ENCODE measurements around the gene CFAP73. TPM values are rescaled to one million over a fixed set of nuclear protein-coding genes. Genes with fewer than 3 reads are reported as not detected.

CFAP73 gene
- total and polyA plus RNA-seq, 10 donors, result 0.64 to 0.71 (median 0.70) TPM; not detected in 7

- peaks cover 0 to 30% (median 20%) of the 10 kb centered on the region in 6 donors for H3K4me1 ChIP-seq
- intact Hi-C loops (cut with DNase I; ENCODE audit: low total_unique reads), result loop anchor here (5.0 kb wide), 1 partner anchor 123 kb away; no protein-coding TSS in a partner anchor
- H3K27ac ChIP-seq, result no peak overlapping the region
- H3K4me3 ChIP-seq, result no peak overlapping the region
- no peak for DNase-seq
- H3K9me3 ChIP-seq, result no peaks in the 10 kb centered on the region
- peaks cover 24 to 100% (median 98%) of the 10 kb centered on the region in 6 donors for H3K36me3 ChIP-seq
- 86 to 93% (median 90%) methylated on average over 5 of the region's 5 CpGs for WGBS, 5 donors
- TF ChIP-seq POLR2A (IDR thresholded peaks at IDR 0.05) (no peak), POLR2AphosphoS5 (IDR thresholded peaks at IDR 0.05) (no peak), CTCF (IDR thresholded peaks at IDR 0.05 in 8 of 11, conservative IDR thresholded peaks at IDR 0.05 in 3 of 11) (no peak)
- no peaks in the 10 kb centered on the region for H3K27me3 ChIP-seq (replicated peaks in 1 of 7)
Measured at GRCh38 chr12:113170457-113170856, 20.9 kb downstream of the CFAP73 start.

- Histone ChIP-seq H3K27me3 (replicated peaks in 1 of 7) (no peaks in the 10 kb centered on the region), H3K4me3 (no peak overlapping the region), H3K9me3 (no peaks in the 10 kb centered on the region), H3K36me3 (peaks cover 22 to 100% (median 96%) of the 10 kb centered on the region in 6 donors), H3K4me1 (peaks cover 0 to 30% (median 20%) of the 10 kb centered on the region in 6 donors), H3K27ac (no peak overlapping the region)
- intact Hi-C loops (cut with DNase I; ENCODE audit: low total_unique reads), result loop anchor here (5.0 kb wide), 1 partner anchor 124 kb away; no protein-coding TSS in a partner anchor
- no peak for DNase-seq
- no peak for TF ChIP-seq POLR2A (IDR thresholded peaks at IDR 0.05)
- WGBS, 5 donors, result 51 to 81% (median 76%) methylated on average over 4 of the region's 4 CpGs
Measured at GRCh38 chr12:113170926-113171325, 21.4 kb downstream of the CFAP73 start.

GRCh38 chr12:113171543-113171942 is 22.0 kb downstream of the CFAP73 start:
- Histone ChIP-seq H3K4me1 (peaks cover 0 to 30% (median 20%) of the 10 kb centered on the region in 6 donors), H3K36me3 (peaks cover 22 to 100% (median 96%) of the 10 kb centered on the region in 6 donors), H3K27ac (no peak overlapping the region), H3K4me3 (no peak overlapping the region), H3K9me3 (no peaks in the 10 kb centered on the region), H3K27me3 (replicated peaks in 1 of 7) (no peaks in the 10 kb centered on the region)
- 77 to 93% (median 85%) methylated on average over 9 of the region's 9 CpGs for WGBS, 5 donors
- TF ChIP-seq POLR2A (IDR thresholded peaks at IDR 0.05) (no peak), CTCF (IDR thresholded peaks at IDR 0.05 in 8 of 11, conservative IDR thresholded peaks at IDR 0.05 in 3 of 11) (no peak), POLR2AphosphoS5 (IDR thresholded peaks at IDR 0.05) (no peak)
- intact Hi-C loops (cut with DNase I; ENCODE audit: low total_unique reads), result loop anchor here (5.0 kb wide), 1 partner anchor 124 kb away; no protein-coding TSS in a partner anchor
- no peak for DNase-seq

- peaks cover 22 to 100% (median 96%) of the 10 kb centered on the region in 6 donors for H3K36me3 ChIP-seq
- peak in 1 of 3 donors; percentile 36 for TF ChIP-seq POLR2AphosphoS5 (IDR thresholded peaks at IDR 0.05)
- TF ChIP-seq POLR2A (IDR thresholded peaks at IDR 0.05), result no peak
- H3K27me3 ChIP-seq (replicated peaks in 1 of 7), result no peaks in the 10 kb centered on the region
- peaks cover 0 to 5% (median 0%) of the 10 kb centered on the region in 8 donors for H3K9me3 ChIP-seq
- WGBS, 5 donors, result 93 to 97% (median 94%) methylated on average over 20 of the region's 20 CpGs
- DNase-seq, result no peak
- peaks cover 0 to 30% (median 20%) of the 10 kb centered on the region in 6 donors for H3K4me1 ChIP-seq
- H3K4me3 ChIP-seq, result no peak overlapping the region
- H3K27ac ChIP-seq, result no peak overlapping the region
- intact Hi-C loops (cut with DNase I; ENCODE audit: low total_unique reads), result loop anchor here (5.0 kb wide), 1 partner anchor 125 kb away; no protein-coding TSS in a partner anchor
Measured at GRCh38 chr12:113172185-113172584, 22.7 kb downstream of the CFAP73 start.

- TF ChIP-seq CTCF (IDR thresholded peaks at IDR 0.05 in 8 of 11, conservative IDR thresholded peaks at IDR 0.05 in 3 of 11) (no peak), POLR2A (IDR thresholded peaks at IDR 0.05) (no peak), POLR2AphosphoS5 (IDR thresholded peaks at IDR 0.05) (peak in 1 of 3 donors; percentile 19)
- intact Hi-C loops (cut with DNase I; ENCODE audit: low total_unique reads), result loop anchor here (5.0 kb wide), 1 partner anchor 126 kb away; no protein-coding TSS in a partner anchor
- Histone ChIP-seq H3K9me3 (peaks cover 0 to 7% (median 2%) of the 10 kb centered on the region in 8 donors), H3K27ac (peak overlapping the region in 2 of 8 donors; percentile 16 to 37), H3K4me1 (peaks cover 0 to 30% (median 20%) of the 10 kb centered on the region in 6 donors), H3K4me3 (no peak overlapping the region), H3K27me3 (replicated peaks in 1 of 7) (no peaks in the 10 kb centered on the region), H3K36me3 (peaks cover 19 to 100% (median 96%) of the 10 kb centered on the region in 6 donors)
- WGBS, 5 donors, result 72 to 88% (median 80%) methylated on average over 7 of the region's 7 CpGs
- no peak for DNase-seq
Measured at GRCh38 chr12:113173081-113173698, 23.7 kb downstream of the CFAP73 start.
